ENCODE results near the gene TACO1. TPM values are rescaled to one million over a fixed set of nuclear protein-coding genes. Genes with fewer than 3 reads are reported as not detected.

The TACO1 gene
- total and polyA plus RNA-seq, 10 of the 15 experiments (the other 5 are each of a cell fraction or from before 2014, with no cell fraction given), result 8.5 to 38.6 (median 27.0) TPM

DNA sequence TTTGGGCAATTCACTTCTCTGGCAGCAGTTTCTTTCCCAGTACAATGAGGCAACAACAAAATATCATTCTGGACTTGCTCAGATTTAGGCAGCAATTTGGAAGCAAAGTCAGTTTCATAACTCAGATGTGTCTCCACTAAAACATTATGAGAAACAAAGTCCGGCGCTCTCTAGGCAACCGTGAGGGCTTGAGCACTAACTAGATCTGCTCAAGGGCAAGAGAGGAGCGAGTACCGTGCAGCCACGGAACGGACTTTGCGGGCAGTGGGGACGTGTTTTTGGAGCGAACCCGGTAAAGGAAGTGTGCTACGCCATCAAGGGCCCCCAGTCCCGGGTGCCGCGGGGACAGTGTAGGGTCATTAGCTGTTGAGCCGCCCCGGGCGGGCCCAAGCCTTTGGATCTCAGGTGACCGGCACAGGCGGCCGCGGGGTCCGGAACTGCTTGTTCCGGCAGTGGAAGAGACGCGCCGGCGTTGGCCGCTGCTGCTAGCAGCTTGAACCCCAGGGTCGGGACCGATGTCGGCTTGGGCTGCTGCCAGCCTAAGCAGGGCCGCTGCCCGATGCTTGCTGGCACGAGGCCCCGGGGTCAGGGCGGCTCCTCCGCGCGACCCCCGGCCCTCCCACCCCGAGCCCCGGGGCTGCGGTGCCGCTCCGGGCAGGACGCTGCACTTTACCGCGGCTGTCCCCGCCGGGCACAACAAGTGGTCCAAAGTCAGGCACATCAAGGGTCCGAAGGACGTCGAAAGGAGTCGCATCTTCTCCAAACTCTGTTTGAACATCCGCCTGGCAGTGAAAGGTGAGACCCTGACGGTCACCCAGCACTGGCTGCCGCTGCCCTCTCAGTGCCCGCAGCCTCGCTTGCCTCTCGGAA, at the start of gene TACO1 (continued):
- peak; percentile 35; the same call in 1 of the 2 replicates for TF ChIP-seq BCL11A (IDR thresholded peaks at IDR 0.05; ENCODE audit: low read depth, low read length)
- no peak for TF ChIP-seq CEBPB (IDR thresholded peaks at IDR 0.05; ENCODE audit: borderline replicate concordance in 1 of 2, low read depth in 2 of 2, low read length in 2 of 2)
- TF ChIP-seq SIX5 (IDR thresholded peaks at IDR 0.05; ENCODE audit: low read depth, low read length, severe bottlenecking), result peak; percentile 82
- TF ChIP-seq DPF2 (IDR thresholded peaks at IDR 0.05), result peak; percentile 38; the same call in 1 of the 2 replicates
- TF ChIP-seq SRF (IDR thresholded peaks at IDR 0.05; ENCODE audit: low read depth in 2 of 2, low read length in 2 of 2), result peak in 1 of 2 experiments; percentile 89; a peak in 2 of 4 replicates
- TF ChIP-seq, protein P1, sequence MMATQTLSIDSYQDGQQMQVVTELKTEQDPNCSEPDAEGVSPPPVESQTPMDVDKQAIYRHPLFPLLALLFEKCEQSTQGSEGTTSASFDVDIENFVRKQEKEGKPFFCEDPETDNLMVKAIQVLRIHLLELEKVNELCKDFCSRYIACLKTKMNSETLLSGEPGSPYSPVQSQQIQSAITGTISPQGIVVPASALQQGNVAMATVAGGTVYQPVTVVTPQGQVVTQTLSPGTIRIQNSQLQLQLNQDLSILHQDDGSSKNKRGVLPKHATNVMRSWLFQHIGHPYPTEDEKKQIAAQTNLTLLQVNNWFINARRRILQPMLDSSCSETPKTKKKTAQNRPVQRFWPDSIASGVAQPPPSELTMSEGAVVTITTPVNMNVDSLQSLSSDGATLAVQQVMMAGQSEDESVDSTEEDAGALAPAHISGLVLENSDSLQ (IDR thresholded peaks at IDR 0.05), result peak; percentile 63
- peak; percentile 87 for TF ChIP-seq MXI1 (IDR thresholded peaks at IDR 0.05; ENCODE audit: low read depth, low read length)
- TF ChIP-seq RB1 (IDR thresholded peaks at IDR 0.05; ENCODE audit: borderline replicate concordance), result peak; percentile 92; the same call in 1 of the 2 replicates
- peak; percentile 83 for TF ChIP-seq RUNX3 (IDR thresholded peaks at IDR 0.05; ENCODE audit: low read length)
- TF ChIP-seq SMARCA5 (IDR thresholded peaks at IDR 0.05), result peak; percentile 81
- TF ChIP-seq FOXM1 (IDR thresholded peaks at IDR 0.05; ENCODE audit: low read depth, low read length), result no peak
- TF ChIP-seq NFYB (IDR thresholded peaks at IDR 0.05; ENCODE audit: insufficient read depth, low read depth, low read length), result no peak
- TF ChIP-seq, protein P2, sequence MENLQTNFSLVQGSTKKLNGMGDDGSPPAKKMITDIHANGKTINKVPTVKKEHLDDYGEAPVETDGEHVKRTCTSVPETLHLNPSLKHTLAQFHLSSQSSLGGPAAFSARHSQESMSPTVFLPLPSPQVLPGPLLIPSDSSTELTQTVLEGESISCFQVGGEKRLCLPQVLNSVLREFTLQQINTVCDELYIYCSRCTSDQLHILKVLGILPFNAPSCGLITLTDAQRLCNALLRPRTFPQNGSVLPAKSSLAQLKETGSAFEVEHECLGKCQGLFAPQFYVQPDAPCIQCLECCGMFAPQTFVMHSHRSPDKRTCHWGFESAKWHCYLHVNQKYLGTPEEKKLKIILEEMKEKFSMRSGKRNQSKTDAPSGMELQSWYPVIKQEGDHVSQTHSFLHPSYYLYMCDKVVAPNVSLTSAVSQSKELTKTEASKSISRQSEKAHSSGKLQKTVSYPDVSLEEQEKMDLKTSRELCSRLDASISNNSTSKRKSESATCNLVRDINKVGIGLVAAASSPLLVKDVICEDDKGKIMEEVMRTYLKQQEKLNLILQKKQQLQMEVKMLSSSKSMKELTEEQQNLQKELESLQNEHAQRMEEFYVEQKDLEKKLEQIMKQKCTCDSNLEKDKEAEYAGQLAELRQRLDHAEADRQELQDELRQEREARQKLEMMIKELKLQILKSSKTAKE (IDR thresholded peaks at IDR 0.05; ENCODE audit: low read depth, poor library complexity, severe bottlenecking), result peak; percentile 31
- TF ChIP-seq NR2F1 (conservative IDR thresholded peaks at IDR 0.05), result peak; percentile 78
- peak; percentile 77; the same call in 1 of the 2 replicates for TF ChIP-seq ASH2L (IDR thresholded peaks at IDR 0.05; ENCODE audit: borderline replicate concordance, low read depth)
- TF ChIP-seq, protein P3, sequence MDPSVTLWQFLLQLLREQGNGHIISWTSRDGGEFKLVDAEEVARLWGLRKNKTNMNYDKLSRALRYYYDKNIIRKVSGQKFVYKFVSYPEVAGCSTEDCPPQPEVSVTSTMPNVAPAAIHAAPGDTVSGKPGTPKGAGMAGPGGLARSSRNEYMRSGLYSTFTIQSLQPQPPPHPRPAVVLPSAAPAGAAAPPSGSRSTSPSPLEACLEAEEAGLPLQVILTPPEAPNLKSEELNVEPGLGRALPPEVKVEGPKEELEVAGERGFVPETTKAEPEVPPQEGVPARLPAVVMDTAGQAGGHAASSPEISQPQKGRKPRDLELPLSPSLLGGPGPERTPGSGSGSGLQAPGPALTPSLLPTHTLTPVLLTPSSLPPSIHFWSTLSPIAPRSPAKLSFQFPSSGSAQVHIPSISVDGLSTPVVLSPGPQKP (IDR thresholded peaks at IDR 0.05; ENCODE audit: low read depth, low read length), result peak; percentile 71; the same call in 1 of the 2 replicates
- TF ChIP-seq, protein P4, sequence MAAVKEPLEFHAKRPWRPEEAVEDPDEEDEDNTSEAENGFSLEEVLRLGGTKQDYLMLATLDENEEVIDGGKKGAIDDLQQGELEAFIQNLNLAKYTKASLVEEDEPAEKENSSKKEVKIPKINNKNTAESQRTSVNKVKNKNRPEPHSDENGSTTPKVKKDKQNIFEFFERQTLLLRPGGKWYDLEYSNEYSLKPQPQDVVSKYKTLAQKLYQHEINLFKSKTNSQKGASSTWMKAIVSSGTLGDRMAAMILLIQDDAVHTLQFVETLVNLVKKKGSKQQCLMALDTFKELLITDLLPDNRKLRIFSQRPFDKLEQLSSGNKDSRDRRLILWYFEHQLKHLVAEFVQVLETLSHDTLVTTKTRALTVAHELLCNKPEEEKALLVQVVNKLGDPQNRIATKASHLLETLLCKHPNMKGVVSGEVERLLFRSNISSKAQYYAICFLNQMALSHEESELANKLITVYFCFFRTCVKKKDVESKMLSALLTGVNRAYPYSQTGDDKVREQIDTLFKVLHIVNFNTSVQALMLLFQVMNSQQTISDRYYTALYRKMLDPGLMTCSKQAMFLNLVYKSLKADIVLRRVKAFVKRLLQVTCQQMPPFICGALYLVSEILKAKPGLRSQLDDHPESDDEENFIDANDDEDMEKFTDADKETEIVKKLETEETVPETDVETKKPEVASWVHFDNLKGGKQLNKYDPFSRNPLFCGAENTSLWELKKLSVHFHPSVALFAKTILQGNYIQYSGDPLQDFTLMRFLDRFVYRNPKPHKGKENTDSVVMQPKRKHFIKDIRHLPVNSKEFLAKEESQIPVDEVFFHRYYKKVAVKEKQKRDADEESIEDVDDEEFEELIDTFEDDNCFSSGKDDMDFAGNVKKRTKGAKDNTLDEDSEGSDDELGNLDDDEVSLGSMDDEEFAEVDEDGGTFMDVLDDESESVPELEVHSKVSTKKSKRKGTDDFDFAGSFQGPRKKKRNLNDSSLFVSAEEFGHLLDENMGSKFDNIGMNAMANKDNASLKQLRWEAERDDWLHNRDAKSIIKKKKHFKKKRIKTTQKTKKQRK (IDR thresholded peaks at IDR 0.05; ENCODE audit: low read depth, low read length), result peak; percentile 51
- TF ChIP-seq BMI1 (IDR thresholded peaks at IDR 0.05; ENCODE audit: borderline replicate concordance), result no peak
- TF ChIP-seq KLF5 (IDR thresholded peaks at IDR 0.05; ENCODE audit: partially characterized antibody), result peak; percentile 36
- peak; percentile 8 for TF ChIP-seq MEF2B (IDR thresholded peaks at IDR 0.05; ENCODE audit: partially characterized antibody, poor library complexity, severe bottlenecking)
